ENCODE measurements around the gene GOLGB1.
A peak's percentile ranks its signal among the peaks of the same experiment; 100 is the strongest.
"Not testable (repeated sequence)": the region's sequence is repeated elsewhere in the genome, so short reads cannot be mapped to it uniquely, and the experiment has no call there.

GOLGB1 gene, protein sequence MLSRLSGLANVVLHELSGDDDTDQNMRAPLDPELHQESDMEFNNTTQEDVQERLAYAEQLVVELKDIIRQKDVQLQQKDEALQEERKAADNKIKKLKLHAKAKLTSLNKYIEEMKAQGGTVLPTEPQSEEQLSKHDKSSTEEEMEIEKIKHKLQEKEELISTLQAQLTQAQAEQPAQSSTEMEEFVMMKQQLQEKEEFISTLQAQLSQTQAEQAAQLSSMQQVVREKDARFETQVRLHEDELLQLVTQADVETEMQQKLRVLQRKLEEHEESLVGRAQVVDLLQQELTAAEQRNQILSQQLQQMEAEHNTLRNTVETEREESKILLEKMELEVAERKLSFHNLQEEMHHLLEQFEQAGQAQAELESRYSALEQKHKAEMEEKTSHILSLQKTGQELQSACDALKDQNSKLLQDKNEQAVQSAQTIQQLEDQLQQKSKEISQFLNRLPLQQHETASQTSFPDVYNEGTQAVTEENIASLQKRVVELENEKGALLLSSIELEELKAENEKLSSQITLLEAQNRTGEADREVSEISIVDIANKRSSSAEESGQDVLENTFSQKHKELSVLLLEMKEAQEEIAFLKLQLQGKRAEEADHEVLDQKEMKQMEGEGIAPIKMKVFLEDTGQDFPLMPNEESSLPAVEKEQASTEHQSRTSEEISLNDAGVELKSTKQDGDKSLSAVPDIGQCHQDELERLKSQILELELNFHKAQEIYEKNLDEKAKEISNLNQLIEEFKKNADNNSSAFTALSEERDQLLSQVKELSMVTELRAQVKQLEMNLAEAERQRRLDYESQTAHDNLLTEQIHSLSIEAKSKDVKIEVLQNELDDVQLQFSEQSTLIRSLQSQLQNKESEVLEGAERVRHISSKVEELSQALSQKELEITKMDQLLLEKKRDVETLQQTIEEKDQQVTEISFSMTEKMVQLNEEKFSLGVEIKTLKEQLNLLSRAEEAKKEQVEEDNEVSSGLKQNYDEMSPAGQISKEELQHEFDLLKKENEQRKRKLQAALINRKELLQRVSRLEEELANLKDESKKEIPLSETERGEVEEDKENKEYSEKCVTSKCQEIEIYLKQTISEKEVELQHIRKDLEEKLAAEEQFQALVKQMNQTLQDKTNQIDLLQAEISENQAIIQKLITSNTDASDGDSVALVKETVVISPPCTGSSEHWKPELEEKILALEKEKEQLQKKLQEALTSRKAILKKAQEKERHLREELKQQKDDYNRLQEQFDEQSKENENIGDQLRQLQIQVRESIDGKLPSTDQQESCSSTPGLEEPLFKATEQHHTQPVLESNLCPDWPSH (N-terminal part only)
- 68.2 to 188 (median 153) reads per million in 17 experiments for total RNA-seq

DNA sequence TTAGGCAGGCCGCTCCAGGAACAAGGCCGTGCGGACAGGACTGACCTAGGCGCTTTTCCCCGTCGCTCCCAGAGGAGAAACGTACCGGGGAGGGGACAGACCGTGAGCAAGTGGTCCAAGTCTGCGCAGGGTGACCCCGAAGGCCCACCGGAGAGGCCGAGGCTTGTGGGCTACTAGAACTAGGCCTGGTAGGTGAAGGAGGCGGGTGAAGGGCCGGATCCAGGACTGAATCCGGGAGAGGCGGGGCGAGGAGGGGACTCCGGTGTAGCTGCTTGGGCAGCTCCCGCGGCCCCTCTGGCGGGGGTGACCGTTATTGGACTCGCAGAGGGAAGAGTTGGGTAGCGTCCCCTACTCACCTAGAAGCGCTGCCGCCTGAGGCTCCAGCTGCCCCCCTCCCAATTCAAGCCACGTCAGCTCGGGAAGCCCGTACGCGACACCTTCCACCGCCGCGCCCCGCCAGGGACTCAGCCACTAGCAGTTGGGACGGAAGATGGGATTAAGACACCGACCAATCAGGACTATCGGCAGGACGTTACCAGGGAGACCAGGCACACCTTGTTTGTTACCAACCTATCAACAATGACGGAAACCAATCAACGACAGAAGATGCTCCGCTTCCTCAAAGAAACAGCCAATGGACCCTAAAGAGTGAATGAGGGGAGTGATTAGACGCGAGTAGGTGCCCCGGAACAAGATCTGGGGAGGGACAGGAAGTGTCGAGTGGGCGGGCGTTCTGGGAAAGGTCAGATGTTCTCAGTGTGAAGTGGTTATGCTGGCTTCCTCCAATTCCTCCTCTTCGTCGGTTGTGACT is at the start of gene GOLGB1:
Gene GOLGB1, minus strand, starts transcription at position 466 of the 811 bp plus-strand sequence. CDS start 18,770 bp downstream, outside the sequence.
- peak; percentile 95 to 99 (median 97) for DNase-seq

DNA sequence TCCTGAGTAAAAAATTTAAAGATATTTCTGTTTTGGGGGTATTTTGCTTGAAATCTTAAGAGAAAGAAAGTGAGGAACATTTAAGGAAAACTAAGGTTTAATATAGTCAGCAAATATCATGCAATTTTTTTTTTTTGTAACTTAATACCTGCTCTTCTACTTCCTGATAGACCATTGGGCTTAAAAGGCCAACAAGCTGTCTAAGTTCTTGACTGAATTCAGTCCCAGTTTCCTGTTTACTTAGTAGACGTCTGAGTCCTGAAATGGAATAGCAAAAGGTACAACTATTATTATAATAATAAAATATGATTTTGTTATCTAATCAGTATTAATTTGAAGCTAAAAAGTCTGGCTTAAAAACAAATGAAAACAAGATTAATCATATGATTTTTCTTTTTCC is 47.4 kb upstream of the GOLGB1 start:
- DNase-seq, result no peak

DNA sequence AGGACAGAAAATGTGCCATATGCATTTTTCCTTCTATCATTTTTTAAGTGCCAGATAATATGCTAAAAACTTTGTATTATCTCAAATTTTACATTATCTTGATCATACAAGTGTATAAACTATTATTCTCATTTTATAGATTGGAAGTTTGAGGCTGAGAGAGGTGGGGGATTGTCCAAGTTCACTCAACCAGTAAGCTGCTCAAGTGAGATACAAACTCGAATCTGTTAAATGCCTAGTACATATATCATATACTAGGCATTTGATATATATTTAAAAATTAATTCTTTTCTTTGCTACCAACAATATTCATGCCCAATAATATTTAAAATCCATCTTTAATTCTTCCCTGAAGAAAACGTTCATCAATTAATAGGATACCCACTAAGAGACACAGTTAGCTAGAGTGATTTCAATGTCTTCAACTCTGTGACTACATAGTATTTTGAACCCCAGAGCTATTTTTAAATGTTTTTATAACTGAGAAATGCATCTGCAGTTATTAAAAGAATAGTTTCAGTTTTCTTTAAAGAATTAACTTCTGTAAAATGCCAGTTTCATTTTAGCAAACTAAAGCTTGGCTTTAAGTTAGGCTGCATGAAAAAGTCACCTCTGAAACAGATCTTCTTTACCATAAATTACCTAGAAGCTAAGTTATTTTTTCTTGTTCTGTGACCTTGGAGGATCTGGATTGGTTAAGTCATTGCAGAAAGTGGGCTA is 44.9 kb upstream of the GOLGB1 start:
- no peak for DNase-seq

DNA sequence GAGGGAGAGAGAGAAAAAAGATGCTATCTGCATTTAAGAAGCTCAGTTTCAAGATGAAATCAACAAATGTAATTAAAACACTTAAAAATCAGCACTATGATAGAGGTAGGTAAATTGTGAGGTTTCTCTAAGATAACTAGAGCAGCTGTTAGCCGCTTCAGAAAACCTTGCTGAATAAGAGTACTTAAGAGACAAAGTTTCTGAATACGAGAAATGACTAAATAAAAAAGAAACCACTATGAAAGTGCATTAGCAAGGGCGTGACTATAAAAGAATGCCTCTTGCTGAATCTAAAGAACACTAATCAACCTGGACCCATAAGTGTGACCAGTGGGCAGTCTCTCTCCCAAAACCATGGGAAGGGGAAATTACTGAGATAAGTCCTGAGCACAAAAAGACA is 43.5 kb upstream of the GOLGB1 start:
- no peak for DNase-seq

DNA sequence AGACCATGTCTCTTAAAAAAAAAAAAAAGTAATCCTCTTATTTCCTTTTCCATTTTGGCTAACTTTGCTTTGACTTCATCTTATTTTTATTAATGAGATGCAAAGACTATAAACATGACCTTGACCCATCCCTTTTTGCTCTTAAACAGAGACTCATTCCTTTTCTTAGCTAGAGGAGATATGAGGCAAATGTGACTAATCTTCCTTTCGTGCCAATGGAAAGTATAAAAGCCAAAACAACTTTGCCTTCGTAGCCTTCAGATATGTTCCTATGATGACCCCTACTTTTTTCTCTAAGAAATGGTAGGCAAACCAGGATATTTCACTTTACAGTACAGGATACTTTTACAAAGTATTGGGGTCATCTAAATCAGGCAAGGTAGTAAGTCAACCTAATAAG is 36.9 kb upstream of the GOLGB1 start:
- no peak for DNase-seq

DNA sequence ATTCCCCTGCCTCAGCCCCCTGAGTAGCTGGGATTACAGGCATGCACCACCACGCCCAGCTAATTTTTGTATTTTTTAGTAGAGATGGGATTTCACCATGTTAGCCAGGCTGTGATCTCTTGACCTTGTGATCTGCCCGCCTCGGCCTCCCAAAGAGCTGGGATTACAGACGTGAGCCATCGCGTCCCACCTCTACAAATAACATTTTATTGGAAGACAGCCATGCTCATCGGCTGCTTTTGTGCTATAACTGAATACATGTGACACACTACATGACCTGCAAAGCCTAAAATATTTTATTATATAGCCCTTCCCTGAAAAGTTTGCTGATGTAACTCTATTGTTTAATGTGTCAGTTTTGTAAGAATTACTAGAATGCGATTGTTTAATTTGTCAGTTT is 33.2 kb upstream of the GOLGB1 start:
- DNase-seq, result not testable (repeated sequence)

DNA sequence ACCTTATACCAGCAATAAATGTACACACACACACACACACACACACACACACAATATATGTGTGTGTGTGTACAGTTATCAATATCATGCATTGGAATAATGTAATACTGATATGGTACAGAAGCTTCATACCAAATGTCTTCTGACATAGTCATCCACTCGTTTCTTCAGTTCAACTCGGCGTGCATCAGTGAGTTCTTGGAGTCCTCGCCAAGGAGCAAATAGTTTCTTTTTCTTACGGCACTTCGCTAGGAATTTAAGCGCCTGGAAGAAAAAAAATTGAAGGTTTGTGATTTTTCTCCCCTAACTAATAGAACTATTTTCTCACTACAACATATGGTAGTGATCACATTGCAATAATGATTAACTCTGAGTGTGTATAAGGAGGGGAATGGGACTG is 32.1 kb upstream of the GOLGB1 start:
- DNase-seq, result no peak

DNA sequence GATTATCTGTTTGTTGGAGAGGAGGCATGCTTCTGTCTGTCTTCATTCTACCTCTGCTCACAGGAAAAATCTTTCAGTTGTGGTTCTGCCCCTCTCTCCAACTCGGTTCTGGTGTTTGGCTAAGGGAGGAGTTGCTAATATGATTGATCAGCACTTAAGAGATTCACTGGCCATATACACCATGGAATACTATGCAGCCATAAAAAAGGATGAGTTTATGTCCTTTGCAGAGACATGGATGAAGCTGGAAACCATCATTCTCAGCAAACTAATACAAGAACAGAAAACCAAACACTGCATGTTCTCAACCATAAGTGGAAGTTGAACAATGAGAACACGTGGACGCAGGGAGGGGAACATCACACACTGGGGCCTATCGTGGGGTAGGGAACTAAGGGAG is 25.6 kb upstream of the GOLGB1 start:
- DNase-seq, result not testable (repeated sequence)

DNA sequence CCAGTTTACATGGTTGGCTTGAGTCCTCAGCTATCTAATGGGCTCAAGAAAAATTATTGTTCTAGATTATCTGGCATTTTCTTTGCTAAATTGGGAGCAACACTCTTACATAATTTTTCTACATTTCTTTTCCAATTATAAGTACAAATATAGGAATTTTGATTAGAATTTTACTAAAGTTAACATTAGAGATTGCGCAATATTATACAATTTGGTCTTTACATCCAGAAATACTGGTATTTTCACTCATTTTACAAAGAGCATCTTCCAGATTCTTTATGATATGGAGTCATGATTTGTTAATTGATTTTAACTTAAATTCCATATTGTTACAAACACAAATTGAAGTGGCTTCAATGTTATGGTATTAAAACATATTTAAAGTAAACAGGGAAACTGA is 19.7 kb upstream of the GOLGB1 start:
- DNase-seq, result no peak

DNA sequence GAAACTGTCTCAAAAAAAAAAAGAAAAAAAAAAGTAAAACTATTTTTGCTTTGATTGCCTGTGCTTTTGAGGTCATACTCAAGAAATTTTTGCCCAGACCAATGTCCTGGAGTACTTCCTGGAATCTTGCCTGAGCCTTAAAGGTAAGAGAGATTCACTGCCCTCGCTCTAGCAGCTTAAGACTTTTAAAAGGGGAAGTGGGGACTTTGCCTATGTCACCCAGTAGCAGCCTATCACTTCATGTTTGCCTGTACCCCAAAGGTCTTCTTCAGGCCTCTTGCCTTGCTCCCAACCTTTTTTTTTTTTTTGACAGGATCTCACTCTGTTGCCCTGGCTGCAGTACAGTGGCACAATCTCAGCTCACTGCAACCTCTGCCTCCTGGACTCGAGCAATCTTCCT is 18.9 kb upstream of the GOLGB1 start:
- DNase-seq, result peak in 3 of 4 experiments; percentile 15 to 28 (median 16)

DNA sequence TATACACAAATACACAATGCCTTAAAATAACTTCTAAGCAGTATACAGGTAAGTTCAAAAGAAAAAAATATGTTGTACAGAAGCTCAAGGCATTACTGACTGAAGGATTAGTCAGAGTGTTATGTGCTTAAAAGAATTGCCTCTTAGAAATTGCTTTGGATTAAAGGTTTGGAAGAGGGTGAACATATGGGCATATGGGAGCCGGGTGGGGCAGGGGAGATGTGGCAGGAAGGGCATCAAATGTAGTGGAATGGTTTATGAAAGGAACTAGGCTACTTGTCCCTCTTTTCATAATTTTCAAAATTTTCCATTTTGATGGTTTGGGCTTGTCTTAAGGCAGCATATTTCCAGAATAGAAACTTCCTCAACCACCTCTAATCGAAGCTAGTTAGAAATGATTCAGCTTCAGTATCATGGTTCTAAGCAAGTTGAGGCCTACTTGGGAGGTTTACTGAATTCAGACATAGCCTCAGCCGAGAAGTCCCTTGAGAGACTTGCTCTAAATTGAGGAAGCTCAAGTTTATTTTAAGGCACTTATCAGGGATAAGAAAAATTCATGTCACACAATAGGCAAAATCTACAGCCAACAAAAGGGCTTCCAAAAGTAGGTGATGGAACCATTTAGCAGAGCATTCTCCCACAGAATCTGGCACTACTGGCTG is 10.1 kb upstream of the GOLGB1 start:
- no peak for DNase-seq

DNA sequence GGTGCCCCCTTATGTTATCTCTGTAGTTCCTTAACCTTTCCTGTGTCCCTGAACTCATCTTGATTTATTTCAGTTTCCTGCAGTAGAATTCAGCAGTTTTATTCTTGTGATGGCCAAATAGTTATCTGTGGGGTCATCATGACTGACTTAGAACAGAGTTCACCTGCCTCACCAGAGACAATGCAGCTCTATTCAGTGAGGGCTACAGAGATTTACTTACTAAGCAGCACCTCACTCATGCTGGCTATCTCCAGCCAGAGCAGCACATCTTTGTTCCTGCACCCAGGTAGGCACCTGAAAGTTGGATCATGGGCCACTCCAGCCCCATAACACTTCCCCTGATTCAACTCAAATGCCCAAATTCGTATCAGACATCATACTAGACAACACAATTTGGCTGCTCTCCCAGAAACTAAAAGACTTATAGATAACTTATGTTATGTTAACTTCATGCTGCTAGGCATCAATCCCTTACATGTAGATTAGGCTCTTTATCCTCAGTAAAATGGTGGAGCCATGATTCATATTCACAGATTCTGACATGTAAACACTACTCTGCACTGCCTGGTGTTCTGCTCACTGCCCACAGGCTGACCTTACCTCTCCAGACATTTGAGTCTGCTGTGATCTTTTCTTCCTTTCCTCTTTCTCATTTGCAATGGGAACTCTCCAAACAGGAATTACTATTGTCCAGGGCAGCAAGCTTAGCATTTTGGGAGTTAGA is 9.3 kb upstream of the GOLGB1 start:
- no peak for DNase-seq

DNA sequence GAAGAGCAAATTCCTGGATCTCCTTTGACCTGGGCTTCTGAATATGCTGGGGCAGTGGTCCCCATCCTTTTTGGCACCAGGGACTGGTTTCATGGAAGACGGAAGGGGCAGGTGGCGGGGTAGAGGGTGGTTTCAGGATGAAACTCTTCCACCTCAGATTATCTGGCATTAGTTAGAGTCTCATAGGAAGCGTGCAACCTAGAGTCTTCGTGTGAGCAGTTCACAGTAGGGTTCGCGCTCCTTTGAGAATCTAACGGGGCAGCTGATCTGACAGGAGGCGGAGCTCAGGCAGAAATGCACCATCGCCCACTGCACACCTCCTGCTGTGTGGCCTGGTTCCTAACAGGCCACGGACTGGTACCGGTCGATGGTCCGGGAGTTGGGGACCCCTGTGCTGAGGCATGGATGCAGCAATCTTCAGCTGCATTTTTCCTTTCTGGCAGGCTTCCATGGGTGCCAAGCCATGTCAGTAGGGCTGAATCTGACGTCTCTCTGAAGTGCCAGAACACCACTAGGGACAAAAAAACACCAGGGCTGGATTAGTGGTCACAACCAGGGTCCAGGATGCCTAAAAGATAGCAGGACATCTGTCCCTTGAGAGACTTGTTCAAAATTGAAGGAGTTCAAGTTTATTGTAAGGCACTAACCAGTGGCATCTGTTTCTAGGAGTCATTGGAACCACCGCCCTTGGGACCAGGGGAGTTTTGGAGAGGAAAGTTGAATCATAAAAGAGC is 8.4 kb upstream of the GOLGB1 start:
- no peak for DNase-seq

DNA sequence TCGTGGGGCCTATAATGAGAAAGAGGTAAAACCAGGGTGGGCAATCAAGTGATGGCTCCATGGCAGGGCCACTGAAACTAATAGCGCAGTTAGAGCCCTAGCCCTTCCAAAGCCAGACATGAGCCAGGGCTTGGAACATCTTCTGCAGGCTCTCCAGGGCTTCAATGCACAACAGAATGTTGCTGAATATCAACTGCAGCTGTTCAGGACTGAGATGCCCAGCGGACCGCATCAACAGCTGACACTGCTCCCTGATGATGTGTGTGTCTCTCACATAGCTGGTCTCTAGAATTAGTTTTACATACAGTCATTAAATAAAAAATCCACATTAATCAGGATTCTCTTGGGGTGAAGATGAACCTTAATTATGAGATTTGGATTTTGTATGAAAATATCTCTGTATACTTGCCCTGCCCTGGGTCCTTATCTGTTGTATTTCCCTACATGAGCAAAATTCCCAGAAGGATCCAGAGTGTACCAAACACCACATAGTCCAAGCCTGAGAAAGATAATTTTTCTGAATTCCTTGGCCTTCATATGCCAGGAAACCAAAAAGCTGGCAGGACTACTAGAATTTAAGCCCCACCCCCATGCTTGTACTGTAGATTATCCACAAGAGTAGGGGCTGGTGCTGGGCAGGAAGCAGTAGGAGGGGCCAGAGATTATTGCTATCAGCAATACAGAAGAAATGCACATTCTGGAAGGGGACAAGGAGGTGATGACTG is 7.7 kb upstream of the GOLGB1 start:
- DNase-seq, result no peak

DNA sequence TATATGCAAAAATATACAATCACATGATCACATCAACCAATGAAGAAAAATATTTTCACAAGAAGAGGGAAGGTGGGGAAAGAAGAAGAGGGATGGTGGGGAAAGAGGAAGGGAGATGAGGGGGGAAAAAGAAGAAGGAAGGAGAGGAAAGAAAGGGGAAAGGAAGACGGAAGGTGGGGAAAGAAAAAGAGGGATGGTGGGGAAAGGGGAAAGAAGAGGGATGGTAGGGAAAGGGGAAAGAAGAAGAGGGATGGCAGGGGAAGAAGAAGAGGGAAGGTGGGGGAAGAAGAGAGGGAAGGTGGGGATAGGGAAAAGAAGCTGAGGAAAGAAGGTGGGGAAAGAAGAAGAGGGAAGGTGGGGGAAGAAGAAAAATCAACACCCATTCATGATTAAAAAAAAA is 3.2 kb upstream of the GOLGB1 start:
- no peak for DNase-seq

DNA sequence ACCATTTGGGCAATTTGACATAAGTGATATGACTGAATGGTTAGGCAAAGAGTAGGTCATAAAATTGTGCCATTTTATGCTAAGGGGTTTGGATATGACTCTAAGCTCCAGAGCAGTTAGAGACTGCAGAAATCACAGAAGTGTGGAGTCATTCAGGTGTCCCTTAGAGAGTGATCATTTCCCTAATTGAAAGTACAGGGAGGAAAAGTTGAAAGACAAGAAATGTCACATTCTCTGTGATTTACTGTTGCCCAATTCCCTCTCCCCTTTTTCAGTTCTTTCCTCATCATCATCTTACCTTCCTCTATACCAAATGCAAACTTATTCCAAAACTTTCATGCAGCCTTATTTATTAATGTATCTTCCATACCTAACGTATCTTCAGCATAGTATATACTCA is 2.7 kb upstream of the GOLGB1 start:
- no peak for DNase-seq

DNA sequence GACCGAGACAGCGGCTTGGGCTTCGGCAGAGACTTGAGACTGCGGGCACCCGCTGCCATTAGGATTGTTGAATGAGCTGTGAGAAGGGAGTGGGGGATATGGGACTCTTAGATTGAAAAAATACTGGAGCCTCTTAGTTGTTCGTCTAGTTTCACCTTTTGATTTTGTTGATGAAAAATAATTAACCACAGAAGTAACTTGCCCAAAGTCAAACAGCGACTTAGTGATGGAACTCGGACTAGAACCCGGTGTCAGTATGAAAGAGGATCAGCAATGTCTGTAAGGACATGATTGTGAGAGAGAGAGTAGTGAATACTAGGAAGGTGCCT is 510 bp upstream of the GOLGB1 start:
- peak in 1 of 4 experiments; percentile 19 for DNase-seq

DNA sequence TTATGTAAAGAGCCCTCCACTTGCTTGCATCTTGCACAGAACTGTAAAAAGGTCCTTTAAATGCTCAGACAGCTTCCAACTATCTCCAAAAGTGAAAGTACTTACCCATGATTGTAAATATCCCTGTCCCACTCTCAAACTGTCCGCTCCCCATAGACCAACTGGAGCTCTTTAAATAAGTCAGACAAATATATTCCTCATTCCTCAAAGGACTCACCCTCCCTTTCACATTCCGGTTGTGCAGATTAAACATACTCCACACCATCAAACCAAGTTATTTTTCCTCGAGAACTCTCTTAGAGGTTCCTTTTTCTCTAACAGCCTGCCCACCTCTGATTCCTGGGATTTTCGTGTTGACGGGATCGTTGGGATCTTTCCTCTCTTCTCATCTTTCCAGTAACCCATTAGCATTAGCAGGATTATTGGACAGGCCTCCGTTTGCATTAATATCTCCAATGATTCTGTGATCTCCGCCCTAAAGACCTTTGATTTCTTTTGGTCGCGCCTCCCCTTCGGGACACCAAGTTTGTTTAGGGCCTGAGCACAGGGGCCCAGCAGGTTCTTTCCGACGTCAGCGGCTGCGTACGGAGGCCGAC is 763 bp downstream of the GOLGB1 start:
- peak; percentile 53 to 79 (median 65) for DNase-seq
